OCI-LY1 (cell line): ENCODE data around the gene FRMD6.

Source experiments
- H2AFZ ChIP-seq: fragments of 200-600 bp; sonication (generic), shearing (Covaris generic); 2 replicates; pipeline ENCODE4 v1.6.0; 2014; ENCODE audit warnings: antibody characterized with exemption, mild to moderate bottlenecking, low read length
- H3F3A ChIP-seq: fragments of 200-600 bp; sonication (generic), shearing (Covaris generic); 2 replicates; pipeline ENCODE4 v1.6.0; 2014; ENCODE audit warnings: mild to moderate bottlenecking, antibody characterized with exemption, low read length, moderate library complexity; ENCODE audit not compliant: insufficient read depth
- H3K27ac ChIP-seq: fragments of 200-600 bp; sonication (generic); 2 replicates; pipeline ENCODE4 v1.5.1; 2014; ENCODE audit warnings: low read length, mixed run types, mild to moderate bottlenecking, low read depth; ENCODE audit not compliant: poor library complexity, severe bottlenecking
- H3K27me3 ChIP-seq: fragments of 200-600 bp; sonication (generic); 2 replicates; pipeline ENCODE4 v1.6.0; 2014; ENCODE audit warnings: antibody characterized with exemption, mild to moderate bottlenecking, low read length, moderate library complexity; ENCODE audit not compliant: insufficient read depth
- H3K36me3 ChIP-seq: fragments of 200-600 bp; sonication (generic); 2 replicates; pipeline ENCODE4 v1.6.1; 2014; ENCODE audit warnings: mild to moderate bottlenecking, antibody characterized with exemption, low read length, moderate library complexity, mixed read lengths; ENCODE audit not compliant: insufficient read depth
- H3K4me1 ChIP-seq: fragments of 200-600 bp; sonication (generic); 2 replicates; pipeline ENCODE4 v1.5.1; 2014; ENCODE audit warnings: mild to moderate bottlenecking, low read length, moderate library complexity; ENCODE audit not compliant: insufficient read depth, severe bottlenecking
- H3K4me2 ChIP-seq: fragments of 200-600 bp; sonication (generic), shearing (Covaris generic); 2 replicates; pipeline ENCODE4 v1.6.1; 2014; ENCODE audit warnings: low read length
- H3K4me3 ChIP-seq: fragments of 200-600 bp; sonication (generic); 2 replicates; pipeline ENCODE4 v1.5.1; 2014; ENCODE audit warnings: low read length, low read depth, mild to moderate bottlenecking, mixed read lengths; ENCODE audit not compliant: poor library complexity, severe bottlenecking
- H3K79me2 ChIP-seq: fragments of 200-600 bp; shearing (Covaris generic); 2 replicates; pipeline ENCODE4 v1.6.1; 2016; ENCODE audit warnings: mixed run types, low read length, mixed read lengths; ENCODE audit not compliant: insufficient read depth
- H3K9ac ChIP-seq: fragments of 200-600 bp; sonication (generic), shearing (Covaris generic); 2 replicates; pipeline ENCODE4 v1.6.1; 2014; ENCODE audit warnings: mild to moderate bottlenecking, low read length, mixed read lengths
- H3K9me2 ChIP-seq: fragments of 200-600 bp; sonication (generic), shearing (Covaris generic); 2 replicates; pipeline ENCODE4 v1.6.1; 2014; ENCODE audit warnings: low read depth, mild to moderate bottlenecking, low read length, mixed read lengths
- H3K9me3 ChIP-seq: fragments of 200-600 bp; shearing (Covaris generic); 2 replicates; pipeline ENCODE4 v1.6.1; 2014; ENCODE audit warnings: low read length, mixed read lengths
- H4K20me1 ChIP-seq: fragments of 200-600 bp; sonication (generic), shearing (Covaris generic); 2 replicates; pipeline ENCODE4 v1.6.0; 2016; ENCODE audit warnings: mild to moderate bottlenecking, low read length; ENCODE audit not compliant: insufficient read depth
- EZH2 ChIP-seq: fragments of 200-600 bp; sonication (generic), shearing (Covaris generic); IDR thresholded peaks from 2 replicates; pipeline ENCODE4 v1.8.0; 2017; ENCODE audit warnings: borderline replicate concordance, mixed run types, mild to moderate bottlenecking, antibody characterized with exemption, low read length, moderate library complexity, mixed read lengths
- TF ChIP-seq, protein P1 (sequence below): fragments of 200-600 bp; sonication (generic), shearing (Covaris generic); IDR thresholded peaks from 2 replicates; pipeline ENCODE4 v1.5.1; 2017; ENCODE audit warnings: mild to moderate bottlenecking, antibody characterized with exemption, low read length, moderate library complexity, mixed read lengths

Gene FRMD6

DNA sequence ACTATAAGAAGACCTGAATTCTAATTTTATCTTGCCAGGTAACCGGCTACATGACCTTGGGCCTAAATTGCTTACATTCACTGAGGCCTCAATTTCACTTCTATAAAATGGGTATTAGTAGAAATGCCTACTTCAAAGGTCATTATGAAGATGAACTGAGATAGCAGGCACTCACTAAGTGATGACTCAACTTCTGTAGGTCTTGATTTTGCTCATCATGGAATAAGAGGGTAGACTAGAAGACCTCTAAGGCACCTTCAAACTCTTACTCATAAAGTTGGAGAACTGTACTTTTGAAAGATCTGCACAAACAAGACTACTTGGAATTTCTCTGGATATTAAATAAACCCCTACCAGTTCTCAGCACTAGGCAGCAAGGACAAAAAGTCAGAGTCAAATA, 39.3 kb upstream of the FRMD6 start:
- Histone ChIP-seq H3K79me2 (no peaks in the 10 kb centered on the region), H3K4me1 (no peaks in the 10 kb centered on the region), H3K36me3 (no peaks in the 10 kb centered on the region), H3K27me3 (no peaks in the 10 kb centered on the region), H3K9ac (no peak overlapping the region), H2AFZ (no peak overlapping the region), H3K9me2 (no peaks in the 10 kb centered on the region), H3K4me3 (no peak overlapping the region), H4K20me1 (no peaks in the 10 kb centered on the region), H3K9me3 (no peaks in the 10 kb centered on the region), H3K27ac (no peak overlapping the region), H3K4me2 (no peak overlapping the region), H3F3A (no peaks in the 10 kb centered on the region)
- TF ChIP-seq, protein P1, sequence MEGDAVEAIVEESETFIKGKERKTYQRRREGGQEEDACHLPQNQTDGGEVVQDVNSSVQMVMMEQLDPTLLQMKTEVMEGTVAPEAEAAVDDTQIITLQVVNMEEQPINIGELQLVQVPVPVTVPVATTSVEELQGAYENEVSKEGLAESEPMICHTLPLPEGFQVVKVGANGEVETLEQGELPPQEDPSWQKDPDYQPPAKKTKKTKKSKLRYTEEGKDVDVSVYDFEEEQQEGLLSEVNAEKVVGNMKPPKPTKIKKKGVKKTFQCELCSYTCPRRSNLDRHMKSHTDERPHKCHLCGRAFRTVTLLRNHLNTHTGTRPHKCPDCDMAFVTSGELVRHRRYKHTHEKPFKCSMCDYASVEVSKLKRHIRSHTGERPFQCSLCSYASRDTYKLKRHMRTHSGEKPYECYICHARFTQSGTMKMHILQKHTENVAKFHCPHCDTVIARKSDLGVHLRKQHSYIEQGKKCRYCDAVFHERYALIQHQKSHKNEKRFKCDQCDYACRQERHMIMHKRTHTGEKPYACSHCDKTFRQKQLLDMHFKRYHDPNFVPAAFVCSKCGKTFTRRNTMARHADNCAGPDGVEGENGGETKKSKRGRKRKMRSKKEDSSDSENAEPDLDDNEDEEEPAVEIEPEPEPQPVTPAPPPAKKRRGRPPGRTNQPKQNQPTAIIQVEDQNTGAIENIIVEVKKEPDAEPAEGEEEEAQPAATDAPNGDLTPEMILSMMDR, result no peak
- no peak for TF ChIP-seq EZH2

DNA sequence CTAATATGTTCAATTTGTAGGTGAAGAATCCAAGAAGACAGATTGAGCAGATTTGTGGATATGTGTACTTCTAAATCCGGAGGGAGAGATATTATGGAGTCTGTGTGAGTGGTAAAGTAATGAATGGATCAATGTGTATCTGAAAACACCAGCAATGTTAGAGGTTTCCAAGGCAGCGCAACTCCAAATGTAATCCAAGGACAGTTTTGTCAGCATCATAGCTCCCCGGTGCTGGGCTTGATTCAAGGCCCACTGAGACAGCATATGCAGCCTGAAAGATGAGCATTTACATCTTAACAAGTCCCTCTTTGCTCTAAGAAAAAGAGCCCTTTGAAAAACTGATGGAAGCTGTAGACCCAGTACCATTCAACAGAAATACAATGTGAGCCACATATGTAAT, 38.3 kb upstream of the FRMD6 start:
- no peaks in the 10 kb centered on the region for H3K27me3 ChIP-seq
- H3F3A ChIP-seq, result no peaks in the 10 kb centered on the region
- no peaks in the 10 kb centered on the region for H3K9me3 ChIP-seq
- H3K27ac ChIP-seq, result no peak overlapping the region
- H3K4me1 ChIP-seq, result no peaks in the 10 kb centered on the region
- H3K4me2 ChIP-seq, result no peak overlapping the region
- H2AFZ ChIP-seq, result no peak overlapping the region
- no peak overlapping the region for H3K4me3 ChIP-seq
- no peaks in the 10 kb centered on the region for H3K36me3 ChIP-seq
- H4K20me1 ChIP-seq, result no peaks in the 10 kb centered on the region
- no peaks in the 10 kb centered on the region for H3K79me2 ChIP-seq
- no peak overlapping the region for H3K9ac ChIP-seq
- TF ChIP-seq, protein P1, result no peak
- no peak for TF ChIP-seq EZH2
- H3K9me2 ChIP-seq, result no peaks in the 10 kb centered on the region

DNA sequence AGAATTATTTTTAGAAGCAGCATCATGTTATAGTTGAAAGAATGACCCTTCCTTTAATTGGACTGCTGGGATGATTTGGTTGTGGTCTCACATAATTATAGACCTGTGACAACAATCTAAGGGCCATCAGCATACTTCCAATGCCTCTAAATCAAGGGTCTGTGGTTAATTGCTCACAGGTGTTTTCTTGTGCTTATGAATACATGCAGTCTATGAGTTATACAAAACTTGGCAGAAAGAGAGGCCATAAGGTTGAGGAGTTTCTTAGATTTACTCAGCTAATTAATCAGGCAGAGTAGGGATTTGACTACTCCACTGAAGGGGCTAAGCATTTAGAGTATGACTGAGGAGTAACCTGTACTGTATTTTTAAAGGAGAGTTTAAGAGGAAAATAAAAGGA, 37.0 kb upstream of the FRMD6 start:
- Histone ChIP-seq H3K4me2 (no peak overlapping the region), H3K9ac (no peak overlapping the region), H3K36me3 (no peaks in the 10 kb centered on the region), H3K4me1 (no peaks in the 10 kb centered on the region), H3K27me3 (no peaks in the 10 kb centered on the region), H3F3A (no peaks in the 10 kb centered on the region), H3K79me2 (no peaks in the 10 kb centered on the region), H3K27ac (no peak overlapping the region), H3K4me3 (no peak overlapping the region), H2AFZ (no peak overlapping the region), H3K9me3 (no peaks in the 10 kb centered on the region), H3K9me2 (no peaks in the 10 kb centered on the region), H4K20me1 (no peaks in the 10 kb centered on the region)
- no peak for TF ChIP-seq EZH2
- TF ChIP-seq, protein P1, result no peak
